Activated T-helper 2 cell treated with anti-CD3 and anti-CD28 coated beads, Interferon-gamma antibody, Interleukin-2, Interleukin-4, amounts not matched to agents 10 μg/mL and 5 μg/mL and 100 μg/mL, durations not matched to agents 14 hours and 24 hours and 36 hours (primary cell): ENCODE data around the gene MDFIC. TPM values are rescaled to one million over a fixed set of nuclear protein-coding genes. Genes with fewer than 3 reads are reported as not detected.
A peak's percentile ranks its signal among the peaks of the same experiment; 100 is the strongest.

Experiments
- DNase-seq: peaks from one replicate; pipeline ENCODE4 v3.0.0; 2021; ENCODE audit warnings: low spot score
- H3K27ac Mint-ChIP-seq: one replicate; pipeline ENCODE4 v1.8.0; 2021; ENCODE audit warnings: mixed read lengths
- H3K27me3 Mint-ChIP-seq: one replicate; pipeline ENCODE4 v1.8.0; 2021; ENCODE audit warnings: low read depth, mixed read lengths
- H3K36me3 Mint-ChIP-seq: one replicate; pipeline ENCODE4 v1.8.0; 2021; ENCODE audit warnings: low read depth, mixed read lengths
- H3K4me1 Mint-ChIP-seq: one replicate; pipeline ENCODE4 v1.8.0; 2021; ENCODE audit warnings: low read depth, mixed read lengths
- H3K4me3 Mint-ChIP-seq: one replicate; pipeline ENCODE4 v1.8.0; 2021; ENCODE audit warnings: low read depth, mild to moderate bottlenecking, moderate library complexity, mixed read lengths
- H3K9me3 Mint-ChIP-seq: one replicate; pipeline ENCODE4 v1.8.0; 2021; ENCODE audit warnings: mixed read lengths
- intact Hi-C: fragments of 100-400 bp; cut with micrococcal nuclease; formaldehyde crosslinking; loops from one replicate; pipeline ENCODE4 v1.15.1; 2023
- total RNA-seq: library from RNA; stranded (reverse); gene quantifications from 2 replicates; pipeline ENCODE4 v1.2.3, GENCODE V29; 2022

The MDFIC gene
- total RNA-seq, 1 donor from 2014 or later, result 119 TPM

DNA sequence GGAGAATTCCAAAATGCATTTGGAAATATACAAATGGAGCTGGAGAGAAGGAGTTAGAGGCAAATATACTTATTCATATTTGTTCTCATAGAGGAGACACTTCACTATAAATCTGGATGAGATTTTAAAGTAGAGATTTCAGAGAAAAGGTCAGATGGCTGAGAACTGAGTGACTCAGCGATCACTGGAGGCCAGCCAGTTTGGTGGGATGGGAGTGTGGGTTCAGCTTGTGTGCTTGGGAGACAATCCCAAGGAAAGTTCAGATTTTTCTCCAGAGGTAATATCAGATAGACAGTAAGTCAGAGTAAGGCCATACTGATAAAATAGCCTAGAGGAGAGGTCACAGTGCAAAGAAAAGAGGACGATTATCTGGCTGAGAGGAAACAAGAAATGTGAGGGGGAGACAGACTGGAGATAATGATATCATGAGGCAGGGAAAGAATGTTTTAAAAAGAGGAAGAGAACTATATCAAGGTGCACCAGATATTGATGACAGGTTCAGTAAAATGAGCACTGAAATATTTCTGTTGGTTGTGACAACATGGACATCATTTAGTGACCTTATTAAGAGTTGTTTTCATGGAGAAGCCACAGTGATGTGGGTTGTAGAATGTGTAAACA, 67.0 kb downstream of the MDFIC start:
- Mint-ChIP-seq H3K27me3 (no peaks in the 10 kb centered on the region), H3K27ac (no peak overlapping the region), H3K4me3 (no peak overlapping the region), H3K36me3 (peaks cover 56% of the 10 kb centered on the region), H3K9me3 (peaks cover 7% of the 10 kb centered on the region), H3K4me1 (peaks cover 13% of the 10 kb centered on the region)
- DNase-seq, result no peak
- intact Hi-C loops, result no loop called here

DNA sequence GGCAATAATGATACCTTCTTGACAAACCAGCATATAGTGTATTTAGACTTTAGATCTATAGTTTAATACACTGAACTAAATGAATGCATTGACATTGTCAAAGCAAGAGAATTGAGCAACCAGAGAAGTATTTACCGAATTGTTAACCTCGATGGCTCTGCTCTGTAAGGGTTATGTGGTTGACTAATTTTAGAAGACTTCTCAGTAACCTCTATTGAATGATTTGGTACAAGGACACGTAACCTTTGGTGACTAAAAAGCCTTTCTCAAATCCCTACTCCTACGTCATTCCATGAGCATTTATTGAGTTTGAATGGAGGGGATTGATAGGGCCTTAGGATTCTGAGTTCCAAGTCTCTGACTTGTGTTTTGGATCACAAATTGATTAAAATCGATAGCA, 67.6 kb downstream of the MDFIC start:
- H3K4me3 Mint-ChIP-seq, result no peak overlapping the region
- H3K9me3 Mint-ChIP-seq, result peaks cover 7% of the 10 kb centered on the region
- DNase-seq, result no peak
- no peak overlapping the region for H3K27ac Mint-ChIP-seq
- H3K4me1 Mint-ChIP-seq, result peaks cover 15% of the 10 kb centered on the region
- no peaks in the 10 kb centered on the region for H3K27me3 Mint-ChIP-seq
- peaks cover 59% of the 10 kb centered on the region for H3K36me3 Mint-ChIP-seq
- intact Hi-C loops, result no loop called here

DNA sequence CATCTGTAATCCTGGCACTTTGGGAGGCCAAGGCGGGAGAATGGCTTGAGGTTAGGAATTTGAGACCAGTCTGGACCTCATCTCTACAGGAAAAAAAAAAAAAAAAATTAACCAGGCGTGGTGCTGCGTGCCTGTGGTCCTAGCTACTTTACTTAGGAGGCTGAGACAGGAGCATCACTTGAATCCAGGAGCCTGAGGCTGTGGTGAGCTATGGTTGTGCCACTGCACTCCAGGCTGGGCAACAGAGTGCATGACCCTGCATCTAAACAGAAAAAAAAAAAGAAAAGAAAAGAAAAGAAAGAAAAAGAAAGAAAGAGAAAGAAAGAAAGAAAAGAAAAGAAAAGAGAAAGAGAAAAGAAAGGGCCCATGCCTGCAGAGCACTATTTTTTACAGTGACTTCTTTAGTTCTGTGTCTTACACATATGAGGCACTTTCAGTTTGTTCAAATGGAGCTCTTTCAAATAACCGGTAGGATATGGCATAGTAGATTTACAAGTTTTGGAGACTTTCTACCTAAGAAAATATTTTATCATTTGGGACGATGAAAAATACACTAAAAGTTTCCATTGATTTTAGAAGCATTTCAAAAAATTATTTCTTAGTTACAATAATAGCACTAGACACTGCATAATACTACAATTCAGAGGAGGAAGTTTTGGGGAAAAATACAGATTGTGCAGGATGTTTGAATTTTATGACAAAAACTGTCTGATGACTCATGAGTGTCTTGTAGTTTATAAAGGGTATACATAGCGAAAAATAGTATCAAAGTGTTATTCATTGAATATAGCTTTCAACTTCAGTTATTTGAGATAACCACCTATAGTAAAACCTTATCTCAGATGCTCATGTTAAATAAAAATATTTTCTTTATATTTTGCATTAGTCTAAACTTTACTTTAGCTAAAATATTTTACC, 75.9 kb downstream of the MDFIC start:
- Mint-ChIP-seq H3K4me1 (peaks cover 48% of the 10 kb centered on the region), H3K36me3 (peaks cover 79% of the 10 kb centered on the region)

DNA sequence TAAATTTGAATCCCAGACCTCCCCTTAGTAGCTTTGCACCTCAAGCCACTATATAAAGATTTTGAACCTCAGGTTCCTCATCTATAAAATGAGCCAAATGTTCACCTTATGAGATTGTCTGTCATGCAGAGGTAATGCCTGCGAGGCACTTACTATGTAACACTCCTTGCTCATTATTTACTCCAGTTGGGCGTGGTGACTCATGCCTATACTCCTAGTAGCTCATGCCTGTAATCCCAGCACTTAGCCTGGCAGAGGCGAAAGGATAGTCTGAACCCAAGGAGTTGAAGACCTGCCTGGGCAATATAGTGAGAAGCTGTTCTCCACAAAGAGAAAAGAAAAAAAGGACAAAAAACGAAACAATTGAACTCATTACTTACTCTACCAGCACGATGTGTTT, 82.2 kb downstream of the MDFIC start:
- no peaks in the 10 kb centered on the region for H3K9me3 Mint-ChIP-seq
- no peak overlapping the region for H3K4me3 Mint-ChIP-seq
- H3K27me3 Mint-ChIP-seq, result no peaks in the 10 kb centered on the region
- intact Hi-C loops, result no loop called here
- H3K36me3 Mint-ChIP-seq, result peaks cover 67% of the 10 kb centered on the region
- peaks cover 63% of the 10 kb centered on the region for H3K4me1 Mint-ChIP-seq
- no peak overlapping the region for H3K27ac Mint-ChIP-seq
- DNase-seq, result no peak

More for the DNA sequence above, 75.9 kb downstream of the MDFIC start:
- no peak overlapping the region for H3K4me3 Mint-ChIP-seq
- H3K9me3 Mint-ChIP-seq, result peaks cover 3% of the 10 kb centered on the region
- DNase-seq, result no peak
- no peaks in the 10 kb centered on the region for H3K27me3 Mint-ChIP-seq
- intact Hi-C loops, result loop anchor here (2.0 kb wide), 1 partner anchor 17 kb away; no protein-coding TSS in a partner anchor
- peak overlapping the region; percentile 75 for H3K27ac Mint-ChIP-seq

DNA sequence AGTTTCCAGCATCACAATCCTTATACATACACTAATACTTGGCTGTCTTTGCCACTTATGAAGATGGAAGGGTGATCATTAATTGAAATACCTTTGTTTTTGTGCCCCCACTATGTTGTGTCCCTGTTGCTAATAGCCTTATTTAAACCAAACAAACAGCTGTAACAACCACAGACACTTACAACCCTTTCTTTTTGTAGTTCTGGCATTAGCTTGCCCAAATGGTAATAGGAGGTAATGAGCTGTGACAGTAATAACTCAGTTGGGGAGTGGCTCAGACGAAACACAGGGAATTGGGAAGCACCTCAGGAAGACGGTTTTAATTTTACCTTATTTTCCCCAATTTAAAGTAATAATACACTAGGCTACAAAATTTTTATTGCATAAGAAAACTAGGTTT, 83.4 kb downstream of the MDFIC start:
- no peak overlapping the region for H3K27ac Mint-ChIP-seq
- H3K4me3 Mint-ChIP-seq, result no peak overlapping the region
- peaks cover 76% of the 10 kb centered on the region for H3K36me3 Mint-ChIP-seq

DNA sequence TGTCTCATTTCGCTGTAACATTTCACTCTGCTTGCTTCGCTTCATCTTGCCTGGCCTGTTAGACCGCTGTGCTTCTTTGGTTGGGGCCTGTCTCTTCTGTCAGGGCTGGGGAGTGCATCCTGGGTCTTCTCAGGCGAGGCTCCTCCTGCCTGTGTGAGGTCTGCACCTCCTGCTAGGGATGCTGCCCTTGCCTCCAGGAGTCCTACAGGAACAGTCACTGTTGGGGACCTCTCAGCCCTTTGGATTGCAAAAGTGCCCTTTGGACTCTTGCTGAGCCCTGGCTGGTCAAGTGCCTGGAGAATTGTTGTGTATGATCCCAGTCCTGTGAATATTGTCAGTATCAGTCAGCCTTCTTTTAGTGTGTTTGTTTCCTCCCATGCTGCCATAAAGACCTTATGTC, 84.1 kb downstream of the MDFIC start:
- Mint-ChIP-seq H3K4me1 (peaks cover 77% of the 10 kb centered on the region), H3K27ac (peak overlapping the region; percentile 4), H3K4me3 (no peak overlapping the region), H3K36me3 (peaks cover 73% of the 10 kb centered on the region), H3K27me3 (no peaks in the 10 kb centered on the region), H3K9me3 (no peaks in the 10 kb centered on the region)
- no peak for DNase-seq
- intact Hi-C loops, result loop anchor here (5.0 kb wide), 1 partner anchor 289 kb away; no protein-coding TSS in a partner anchor

More for the DNA sequence above, 83.4 kb downstream of the MDFIC start:
- H3K9me3 Mint-ChIP-seq, result no peaks in the 10 kb centered on the region
- intact Hi-C loops, result loop anchor here (5.0 kb wide), 1 partner anchor 288 kb away; no protein-coding TSS in a partner anchor
- no peak for DNase-seq
- H3K27me3 Mint-ChIP-seq, result no peaks in the 10 kb centered on the region
- peaks cover 73% of the 10 kb centered on the region for H3K4me1 Mint-ChIP-seq

DNA sequence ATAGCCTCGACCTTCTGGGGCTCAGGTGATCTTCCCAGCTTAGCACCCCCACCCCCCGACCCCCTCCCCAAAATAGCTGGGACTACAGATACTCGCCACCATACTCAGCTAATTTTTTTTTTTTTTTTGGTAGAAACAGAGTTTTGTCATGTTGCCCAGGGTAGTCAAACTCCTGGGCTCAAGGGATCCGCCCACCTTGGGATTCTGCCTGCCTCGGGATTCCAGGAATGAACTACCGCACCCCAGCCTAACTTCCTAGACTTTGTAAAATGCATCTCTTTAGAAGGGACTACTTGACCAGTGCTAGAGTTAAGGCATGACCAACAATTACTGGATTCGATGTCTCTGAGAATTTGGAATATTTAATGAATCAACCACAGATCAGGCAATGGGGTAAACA, 85.9 kb downstream of the MDFIC start:
- intact Hi-C loops, result loop anchor here (5.0 kb wide), 1 partner anchor 290 kb away; no protein-coding TSS in a partner anchor

DNA sequence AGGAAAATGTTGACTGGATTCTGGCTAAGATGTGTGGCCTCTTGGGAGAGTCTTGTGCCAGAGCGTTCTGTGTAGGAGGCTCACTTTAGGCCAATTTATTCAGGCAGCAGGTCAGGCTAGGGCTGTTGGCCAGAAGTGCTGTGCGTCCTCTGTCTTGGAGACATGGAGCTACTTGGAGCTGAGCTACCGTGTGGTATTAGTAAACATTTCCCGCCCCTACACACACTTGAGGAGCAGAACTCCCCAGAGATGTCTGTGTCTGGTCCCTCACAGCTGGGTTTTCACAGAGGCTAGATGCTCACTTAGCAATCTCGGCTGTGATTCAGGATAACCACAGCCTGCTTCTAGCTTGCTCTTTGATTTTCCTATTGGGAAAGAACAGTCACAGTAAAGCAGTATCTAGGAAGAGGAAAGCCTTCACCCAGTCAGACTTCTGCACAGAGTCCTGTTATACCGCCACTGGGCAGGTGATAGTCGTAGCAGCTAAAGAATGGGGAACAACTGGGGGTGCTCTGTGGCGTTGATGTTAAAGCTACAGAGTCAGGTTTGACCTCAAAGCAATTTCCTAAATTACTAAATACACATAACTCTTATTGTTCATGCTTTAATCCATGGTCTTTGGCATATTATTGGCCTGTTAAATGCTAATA, 86.7 kb downstream of the MDFIC start:
- Mint-ChIP-seq H3K9me3 (peaks cover 7% of the 10 kb centered on the region), H3K36me3 (peaks cover 76% of the 10 kb centered on the region), H3K27ac (peak overlapping the region; percentile 79), H3K4me3 (peak overlapping the region; percentile 38), H3K27me3 (no peaks in the 10 kb centered on the region), H3K4me1 (peaks cover 78% of the 10 kb centered on the region)
- no peak for DNase-seq
- intact Hi-C loops, result loop anchor here (1.0 to 5.0 kb wide), 2 partner anchors 92 to 291 kb away; no protein-coding TSS in a partner anchor

More for the DNA sequence above, 85.9 kb downstream of the MDFIC start:
- Mint-ChIP-seq H3K4me1 (peaks cover 81% of the 10 kb centered on the region), H3K27me3 (no peaks in the 10 kb centered on the region), H3K9me3 (peaks cover 7% of the 10 kb centered on the region), H3K4me3 (peak overlapping the region; percentile 38), H3K27ac (peak overlapping the region; percentile 79), H3K36me3 (peaks cover 76% of the 10 kb centered on the region)
- DNase-seq, result no peak

DNA sequence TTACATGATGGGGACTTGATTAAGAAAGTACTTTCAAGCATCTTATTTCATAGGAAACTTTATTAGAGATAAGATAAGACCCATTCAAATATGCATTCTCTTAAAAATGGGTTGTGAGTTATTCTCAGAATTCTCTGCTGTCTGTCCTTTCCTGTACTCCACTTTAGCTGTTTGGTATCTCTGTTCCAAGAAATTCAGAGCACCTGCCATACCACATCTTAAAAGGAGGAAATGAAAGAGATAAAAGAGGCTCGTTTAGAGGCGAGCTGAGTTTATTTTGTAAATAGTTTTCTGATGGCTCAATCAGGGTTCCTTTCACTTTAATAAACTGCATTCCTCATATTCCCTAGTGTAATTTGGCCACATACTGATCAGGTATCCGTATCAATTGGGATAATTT, 87.2 kb downstream of the MDFIC start:
- H3K36me3 Mint-ChIP-seq, result peaks cover 78% of the 10 kb centered on the region

DNA sequence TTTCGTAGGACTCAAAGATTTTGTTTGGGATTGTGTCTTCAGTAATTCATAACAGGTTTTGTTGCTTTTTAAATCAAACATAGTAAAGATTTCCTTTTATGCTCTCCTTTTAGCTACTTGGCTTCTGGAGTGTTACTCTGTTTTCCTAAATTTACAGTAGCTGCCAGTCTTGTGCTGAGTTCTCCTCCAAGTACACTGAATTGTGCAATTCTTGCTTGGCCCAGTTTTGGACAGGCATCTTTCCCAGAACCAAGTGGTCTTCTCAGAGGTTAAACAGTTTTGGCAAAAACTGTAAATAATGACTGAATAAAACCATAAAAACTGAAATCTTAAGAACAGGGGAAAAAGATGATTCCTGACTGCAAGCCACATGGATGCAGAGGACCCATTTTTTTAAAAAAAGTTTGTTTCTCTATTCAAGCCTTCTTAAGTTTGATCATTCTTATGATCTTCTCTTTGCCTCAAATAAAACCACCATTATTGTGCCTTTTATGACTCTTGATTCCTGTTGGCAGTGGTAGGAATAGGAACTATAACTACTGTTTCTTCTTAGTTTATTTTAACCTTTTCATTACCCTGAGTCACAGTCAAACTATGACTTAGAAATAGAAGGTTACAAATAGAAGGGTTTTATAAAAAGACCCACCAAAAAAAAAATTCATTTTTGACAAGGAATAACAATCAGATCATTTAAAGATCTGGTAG, 88.0 kb downstream of the MDFIC start:
- intact Hi-C loops, result loop anchor here (1.0 to 5.0 kb wide), 3 partner anchors 79 to 293 kb away; no protein-coding TSS in a partner anchor
- Mint-ChIP-seq H3K36me3 (peaks cover 79% of the 10 kb centered on the region), H3K9me3 (peaks cover 7% of the 10 kb centered on the region), H3K27me3 (no peaks in the 10 kb centered on the region), H3K4me1 (peaks cover 81% of the 10 kb centered on the region), H3K27ac (peak overlapping the region; percentile 79), H3K4me3 (peak overlapping the region; percentile 57)
- no peak for DNase-seq

More for the DNA sequence above, 87.2 kb downstream of the MDFIC start:
- peaks cover 80% of the 10 kb centered on the region for H3K4me1 Mint-ChIP-seq
- DNase-seq, result no peak
- intact Hi-C loops, result loop anchor here (1.0 to 5.0 kb wide), 2 partner anchors 93 to 292 kb away; no protein-coding TSS in a partner anchor
- H3K27me3 Mint-ChIP-seq, result no peaks in the 10 kb centered on the region
- H3K27ac Mint-ChIP-seq, result peak overlapping the region; percentile 79
- H3K4me3 Mint-ChIP-seq, result peak overlapping the region; percentile 57
- peaks cover 7% of the 10 kb centered on the region for H3K9me3 Mint-ChIP-seq

DNA sequence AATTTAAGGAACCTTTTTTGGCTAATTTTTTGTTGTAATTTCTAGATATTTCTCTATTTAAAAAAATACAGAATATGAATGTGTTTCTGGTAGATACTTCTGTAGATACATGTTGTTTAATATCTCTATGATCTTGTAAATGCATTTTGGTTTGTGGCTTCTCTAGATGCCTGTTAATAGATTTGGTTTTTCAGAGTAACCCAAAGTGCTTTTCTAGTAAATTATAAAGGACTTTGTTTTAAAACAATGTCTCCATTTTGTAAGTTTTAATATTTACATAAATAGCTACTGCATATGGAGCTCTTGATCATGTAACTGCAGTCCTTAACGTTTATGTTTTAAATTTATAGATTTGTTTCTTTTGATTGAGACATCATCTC, 88.5 kb downstream of the MDFIC start:
- H3K9me3 Mint-ChIP-seq, result peaks cover 7% of the 10 kb centered on the region
- no peak overlapping the region for H3K4me3 Mint-ChIP-seq

DNA sequence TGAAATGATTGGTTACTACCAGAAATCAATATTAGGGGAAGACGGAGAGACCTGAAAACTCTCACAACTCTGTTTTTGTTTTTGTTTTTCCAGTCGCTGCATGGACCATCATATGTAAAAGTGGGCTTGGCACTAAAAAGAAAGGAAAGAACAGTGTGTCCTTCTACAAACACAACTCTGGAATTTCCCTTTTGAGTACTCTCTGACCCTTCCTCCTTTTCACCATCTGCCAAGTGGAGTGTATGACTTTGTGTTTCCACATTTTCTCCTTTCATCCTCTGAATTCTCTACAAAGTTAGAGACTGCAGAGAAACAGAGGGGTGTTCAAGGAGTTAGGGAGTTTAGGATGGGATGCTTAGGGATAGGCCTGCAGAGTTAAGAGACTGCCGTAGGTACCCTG, 92.0 kb downstream of the MDFIC start:
- intact Hi-C loops, result no loop called here
- Mint-ChIP-seq H3K4me1 (peaks cover 57% of the 10 kb centered on the region), H3K27me3 (no peaks in the 10 kb centered on the region), H3K9me3 (peaks cover 7% of the 10 kb centered on the region), H3K36me3 (peaks cover 77% of the 10 kb centered on the region), H3K27ac (peak overlapping the region; percentile 24), H3K4me3 (no peak overlapping the region)
- DNase-seq, result no peak

More for the DNA sequence above, 88.5 kb downstream of the MDFIC start:
- DNase-seq, result no peak
- Mint-ChIP-seq H3K27me3 (no peaks in the 10 kb centered on the region), H3K27ac (peak overlapping the region; percentile 46), H3K36me3 (peaks cover 78% of the 10 kb centered on the region), H3K4me1 (peaks cover 76% of the 10 kb centered on the region)
- intact Hi-C loops, result loop anchor here (1.0 kb wide), 1 partner anchor 79 kb away; no protein-coding TSS in a partner anchor
